A549 (cell line): Measurements from ENCODE around the gene GTPBP10.

ENCODE experiments used
- CHD2 ChIP-seq: fragments of 150-350 bp; IDR thresholded peaks from 2 replicates; pipeline ENCODE4 v1.6.1; 2014; ENCODE audit warnings: low read length; ENCODE audit not compliant: partially characterized antibody
- EP300 ChIP-seq, 2 experiments: fragments of >200 bp; sonication (Bioruptor Twin); formaldehyde crosslinking; IDR thresholded peaks; 2 replicates in 1 of 2; 3 replicates in 1 of 2; pipeline ENCODE4 v1.6.1; 2016 to 2017
- ESRRA ChIP-seq: fragments of 150-350 bp; IDR thresholded peaks from 2 replicates; pipeline ENCODE4 v1.6.1; 2014; ENCODE audit warnings: mild to moderate bottlenecking, low read length, borderline replicate concordance
- MAZ ChIP-seq: fragments of 150-350 bp; IDR thresholded peaks from 2 replicates; pipeline ENCODE4 v1.6.1; 2014; ENCODE audit warnings: antibody characterized with exemption, low read depth, low read length, borderline replicate concordance
- POLR2A ChIP-seq: IDR thresholded peaks from 2 replicates; pipeline ENCODE4 v1.6.1; 2012; ENCODE audit warnings: mild to moderate bottlenecking, low read length
- POLR2AphosphoS2 ChIP-seq: conservative IDR thresholded peaks from 2 replicates; pipeline ENCODE4 v1.6.1; 2012; ENCODE audit warnings: low read length, improper control_type of control experiment, inconsistent platforms
- TF ChIP-seq, protein P1 (sequence below): fragments of >200 bp; sonication (Bioruptor Twin); formaldehyde crosslinking; IDR thresholded peaks from 3 replicates; pipeline ENCODE4 v1.5.1; 2016
- TF ChIP-seq, protein P2 (sequence below): IDR thresholded peaks from 2 replicates; pipeline ENCODE4 v1.6.1; 2012

DNA sequence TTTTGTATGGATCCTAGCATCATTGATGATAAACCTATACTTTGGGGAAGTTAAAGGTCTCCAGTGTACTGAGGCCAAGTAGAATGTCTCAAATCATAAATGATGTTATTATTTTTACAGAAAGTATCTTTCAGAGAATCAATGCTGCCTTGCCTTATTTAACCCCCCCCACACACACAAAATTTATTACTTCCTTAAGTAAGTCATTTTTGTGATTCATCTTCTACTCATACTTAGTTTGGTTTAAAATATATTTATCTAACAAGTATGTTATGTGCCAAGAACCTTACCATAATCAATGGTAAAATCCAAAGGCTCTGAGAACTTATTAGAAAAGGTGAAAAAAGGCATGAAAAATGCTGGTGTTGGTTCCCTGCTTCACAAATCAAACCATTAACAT is 37.9 kb downstream of the GTPBP10 start:
- TF ChIP-seq CHD2 (no peak), ESRRA (no peak), MAZ (no peak), EP300 (IDR thresholded peaks at IDR 0.05) (no peak), POLR2A (no peak), POLR2AphosphoS2 (no peak)
- TF ChIP-seq, protein P1, sequence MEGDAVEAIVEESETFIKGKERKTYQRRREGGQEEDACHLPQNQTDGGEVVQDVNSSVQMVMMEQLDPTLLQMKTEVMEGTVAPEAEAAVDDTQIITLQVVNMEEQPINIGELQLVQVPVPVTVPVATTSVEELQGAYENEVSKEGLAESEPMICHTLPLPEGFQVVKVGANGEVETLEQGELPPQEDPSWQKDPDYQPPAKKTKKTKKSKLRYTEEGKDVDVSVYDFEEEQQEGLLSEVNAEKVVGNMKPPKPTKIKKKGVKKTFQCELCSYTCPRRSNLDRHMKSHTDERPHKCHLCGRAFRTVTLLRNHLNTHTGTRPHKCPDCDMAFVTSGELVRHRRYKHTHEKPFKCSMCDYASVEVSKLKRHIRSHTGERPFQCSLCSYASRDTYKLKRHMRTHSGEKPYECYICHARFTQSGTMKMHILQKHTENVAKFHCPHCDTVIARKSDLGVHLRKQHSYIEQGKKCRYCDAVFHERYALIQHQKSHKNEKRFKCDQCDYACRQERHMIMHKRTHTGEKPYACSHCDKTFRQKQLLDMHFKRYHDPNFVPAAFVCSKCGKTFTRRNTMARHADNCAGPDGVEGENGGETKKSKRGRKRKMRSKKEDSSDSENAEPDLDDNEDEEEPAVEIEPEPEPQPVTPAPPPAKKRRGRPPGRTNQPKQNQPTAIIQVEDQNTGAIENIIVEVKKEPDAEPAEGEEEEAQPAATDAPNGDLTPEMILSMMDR = no peak
- TF ChIP-seq, protein P2, sequence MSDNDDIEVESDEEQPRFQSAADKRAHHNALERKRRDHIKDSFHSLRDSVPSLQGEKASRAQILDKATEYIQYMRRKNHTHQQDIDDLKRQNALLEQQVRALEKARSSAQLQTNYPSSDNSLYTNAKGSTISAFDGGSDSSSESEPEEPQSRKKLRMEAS = no peak
